Activated naive CD4-positive, alpha-beta T cell (primary cell): ENCODE measurements around the gene ERCC1.

Experiments used
- DNase-seq, 4 experiments: peaks; one replicate each; lab custom pipeline; 2025; lab: John Stamatoyannopoulos, UW

The ERCC1 gene

GRCh38 chr19:45423589-45424190 is at the start of gene ERCC1:
TSS of gene ERCC1 (minus strand) at chr19:45423917. CDS start at chr19:45423374, 543 bp downstream.
- peak in 3 of 4 experiments; percentile 55 to 70 (median 56) for DNase-seq

- no peak for DNase-seq
These were observed 49.6 kb upstream of the ERCC1 start for GRCh38 chr19:45473367-45473681.

DNA sequence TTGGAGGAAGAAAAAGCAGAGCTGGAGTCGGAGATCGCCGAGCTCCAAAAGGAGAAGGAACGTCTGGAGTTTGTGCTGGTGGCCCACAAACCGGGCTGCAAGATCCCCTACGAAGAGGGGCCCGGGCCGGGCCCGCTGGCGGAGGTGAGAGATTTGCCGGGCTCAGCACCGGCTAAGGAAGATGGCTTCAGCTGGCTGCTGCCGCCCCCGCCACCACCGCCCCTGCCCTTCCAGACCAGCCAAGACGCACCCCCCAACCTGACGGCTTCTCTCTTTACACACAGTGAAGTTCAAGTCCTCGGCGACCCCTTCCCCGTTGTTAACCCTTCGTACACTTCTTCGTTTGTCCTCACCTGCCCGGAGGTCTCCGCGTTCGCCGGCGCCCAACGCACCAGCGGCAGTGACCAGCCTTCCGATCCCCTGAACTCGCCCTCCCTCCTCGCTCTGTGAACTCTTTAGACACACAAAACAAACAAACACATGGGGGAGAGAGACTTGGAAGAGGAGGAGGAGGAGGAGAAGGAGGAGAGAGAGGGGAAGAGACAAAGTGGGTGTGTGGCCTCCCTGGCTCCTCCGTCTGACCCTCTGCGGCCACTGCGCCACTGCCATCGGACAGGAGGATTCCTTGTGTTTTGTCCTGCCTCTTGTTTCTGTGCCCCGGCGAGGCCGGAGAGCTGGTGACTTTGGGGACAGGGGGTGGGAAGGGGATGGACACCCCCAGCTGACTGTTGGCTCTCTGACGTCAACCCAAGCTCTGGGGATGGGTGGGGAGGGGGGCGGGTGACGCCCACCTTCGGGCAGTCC is 49.0 kb upstream of the ERCC1 start:
- peak in 2 of 4 experiments; percentile 20 to 31 for DNase-seq

GRCh38 chr19:45471931-45472562 is 48.3 kb upstream of the ERCC1 start:
- DNase-seq, result no peak

DNA sequence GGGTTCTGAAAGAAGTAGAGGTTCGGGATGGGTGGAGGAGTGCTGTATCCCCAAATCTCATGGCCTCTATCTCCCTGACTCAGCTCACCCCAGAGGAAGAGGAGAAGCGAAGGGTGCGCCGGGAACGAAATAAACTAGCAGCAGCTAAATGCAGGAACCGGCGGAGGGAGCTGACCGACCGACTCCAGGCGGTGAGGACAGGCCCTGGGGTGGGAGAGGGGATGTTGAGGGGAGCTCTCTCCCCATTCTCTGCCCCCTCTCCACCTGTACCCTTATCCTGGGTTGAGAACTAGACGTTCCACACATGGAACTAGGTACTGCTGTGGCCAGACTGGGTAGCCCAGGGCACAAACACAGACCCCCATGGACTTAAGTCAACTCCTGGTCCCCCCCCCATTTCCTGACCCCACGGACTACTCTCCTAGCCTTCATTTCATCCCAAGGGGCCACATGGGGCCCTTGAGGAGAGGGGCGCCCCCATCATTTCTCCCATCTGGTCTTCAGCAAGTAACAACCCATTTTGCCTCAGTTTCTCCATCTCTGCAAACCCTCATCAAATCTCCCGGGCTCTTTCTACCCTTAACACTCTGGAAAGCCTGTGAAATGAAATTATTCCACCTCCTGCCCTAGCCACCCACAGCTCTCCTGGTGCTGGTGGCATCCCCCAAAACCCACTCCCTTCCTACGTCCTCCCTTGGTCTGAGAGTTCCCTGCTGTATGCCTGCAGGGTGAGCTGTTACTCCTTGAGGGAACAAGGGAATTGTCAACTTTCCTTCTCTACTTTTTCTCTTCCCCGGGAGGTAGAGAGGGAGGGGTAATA is 47.6 kb upstream of the ERCC1 start:
- peak in 1 of 4 experiments; percentile 17 for DNase-seq

- peak in 1 of 4 experiments; percentile 29 for DNase-seq
These were observed 47.0 kb upstream of the ERCC1 start for GRCh38 chr19:45470762-45471081.

DNA sequence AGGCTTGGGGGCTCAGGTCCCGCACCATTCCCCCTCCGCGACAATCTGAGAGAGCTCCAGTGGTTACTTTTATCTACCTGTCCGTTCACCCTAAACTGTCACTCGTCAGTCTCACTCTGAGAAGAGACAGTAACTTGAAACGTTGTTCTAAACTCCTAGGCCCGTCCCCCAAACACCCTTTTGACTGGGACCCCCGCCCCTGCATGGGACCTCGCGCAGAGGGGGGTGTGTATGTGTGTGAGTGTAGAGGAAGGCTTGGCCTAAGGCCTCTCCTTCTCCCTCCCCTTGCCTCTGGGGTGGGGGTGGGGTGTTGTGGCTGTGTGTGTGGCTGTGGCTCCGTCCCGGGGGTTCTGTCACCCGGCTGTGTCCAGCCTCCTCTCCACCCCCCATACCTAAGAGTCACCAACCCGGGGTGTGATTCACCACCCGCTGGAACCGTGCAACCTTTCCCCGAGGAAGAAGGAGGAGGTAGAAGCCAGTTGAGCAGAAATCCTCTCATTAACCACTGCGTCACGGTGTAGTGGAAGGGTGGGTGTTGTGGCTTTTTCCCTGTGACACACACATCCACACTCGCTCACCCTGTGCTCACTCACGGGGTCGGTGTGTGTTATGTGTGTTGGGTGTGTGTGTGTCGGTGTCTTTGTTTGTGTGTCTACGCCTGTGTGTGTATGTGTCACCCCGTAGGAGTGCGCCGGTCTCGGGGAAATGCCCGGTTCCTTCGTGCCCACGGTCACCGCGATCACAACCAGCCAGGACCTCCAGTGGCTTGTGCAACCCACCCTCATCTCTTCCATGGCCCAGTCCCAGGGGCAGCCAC is 46.4 kb upstream of the ERCC1 start:
- peak in 2 of 4 experiments; percentile 30 to 46 for DNase-seq

DNA sequence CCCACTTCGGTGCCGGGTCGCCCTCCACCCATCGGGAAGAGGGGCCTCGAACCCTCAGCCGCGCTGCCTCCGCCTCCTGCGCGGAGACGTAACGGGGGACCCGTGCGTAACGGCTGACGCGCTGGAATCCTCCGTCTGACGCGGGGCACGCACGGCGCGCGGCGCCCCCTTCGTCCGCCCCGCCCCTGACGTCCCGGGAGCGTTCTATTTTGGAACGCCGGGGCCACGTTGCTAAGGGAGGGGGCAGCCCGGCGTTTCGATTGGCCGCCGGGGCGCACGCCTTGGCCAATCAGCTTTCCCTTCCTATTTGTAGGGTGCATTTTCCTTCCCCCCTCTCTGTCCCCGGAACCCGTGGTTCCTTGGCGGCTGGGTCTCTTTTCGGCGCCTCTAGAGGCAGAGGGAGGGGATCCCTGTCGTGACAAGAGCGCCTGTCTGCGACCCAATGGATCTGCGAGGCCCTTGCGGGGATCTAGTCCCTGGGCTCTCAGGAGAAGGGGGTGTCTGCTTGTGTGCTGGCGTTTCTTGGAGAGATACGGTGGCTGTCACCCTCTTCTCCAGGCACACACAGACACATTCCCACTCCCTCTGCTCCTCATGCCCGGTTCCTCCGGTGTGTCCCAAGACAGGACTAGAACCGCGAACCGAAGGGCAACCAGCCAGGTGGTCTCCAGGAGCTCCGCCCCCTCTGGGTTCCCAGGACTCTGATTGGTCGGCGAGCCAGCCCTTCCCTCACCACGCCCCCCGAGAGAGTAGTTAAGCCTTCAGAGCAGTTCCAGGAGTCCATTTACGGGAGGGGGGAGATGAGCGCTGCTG is 45.6 kb upstream of the ERCC1 start:
- peak; percentile 79 to 93 (median 84) for DNase-seq

GRCh38 chr19:45468803-45469131 is 45.0 kb upstream of the ERCC1 start:
- DNase-seq, result peak in 2 of 4 experiments; percentile 60 to 63

DNA sequence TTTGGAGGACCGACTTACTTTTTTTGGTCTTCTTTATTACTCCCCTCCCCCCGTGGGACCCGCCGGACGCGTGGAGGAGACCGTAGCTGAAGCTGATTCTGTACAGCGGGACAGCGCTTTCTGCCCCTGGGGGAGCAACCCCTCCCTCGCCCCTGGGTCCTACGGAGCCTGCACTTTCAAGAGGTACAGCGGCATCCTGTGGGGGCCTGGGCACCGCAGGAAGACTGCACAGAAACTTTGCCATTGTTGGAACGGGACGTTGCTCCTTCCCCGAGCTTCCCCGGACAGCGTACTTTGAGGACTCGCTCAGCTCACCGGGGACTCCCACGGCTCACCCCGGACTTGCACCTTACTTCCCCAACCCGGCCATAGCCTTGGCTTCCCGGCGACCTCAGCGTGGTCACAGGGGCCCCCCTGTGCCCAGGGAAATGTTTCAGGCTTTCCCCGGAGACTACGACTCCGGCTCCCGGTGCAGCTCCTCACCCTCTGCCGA is 44.5 kb upstream of the ERCC1 start:
- peak in 2 of 4 experiments; percentile 49 to 57 for DNase-seq

DNA sequence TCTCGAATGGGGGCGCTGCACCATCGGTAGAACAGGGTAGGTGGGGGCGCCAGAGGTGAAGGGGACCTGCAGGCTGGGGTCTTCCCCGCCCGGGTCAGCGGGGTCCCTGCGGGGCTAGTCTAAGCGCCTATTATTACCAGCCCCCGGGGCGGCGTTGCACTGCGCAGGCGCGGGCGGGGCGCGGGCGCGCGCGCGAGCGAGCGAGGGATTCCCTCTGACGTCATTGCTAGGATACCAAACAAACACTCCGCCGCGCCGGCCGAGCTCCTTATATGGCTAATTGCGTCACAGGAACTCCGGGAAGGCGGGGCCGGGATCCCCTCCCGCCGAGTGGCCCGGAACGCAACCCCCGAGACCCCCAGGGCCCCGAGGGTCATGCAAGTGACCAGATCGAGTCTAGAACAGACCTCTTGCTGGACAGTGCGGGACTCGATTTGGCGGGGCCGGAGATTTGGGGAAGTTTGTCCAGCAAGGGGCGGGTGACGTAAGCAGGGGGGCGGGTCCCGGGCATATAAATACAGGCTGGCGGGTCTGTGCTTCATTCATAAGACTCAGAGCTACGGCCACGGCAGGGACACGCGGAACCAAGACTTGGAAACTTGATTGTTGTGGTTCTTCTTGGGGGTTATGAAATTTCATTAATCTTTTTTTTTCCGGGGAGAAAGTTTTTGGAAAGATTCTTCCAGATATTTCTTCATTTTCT is 43.9 kb upstream of the ERCC1 start, which contains the start of gene FOSB:
FOSB (plus strand) TSS at position 541 of the 703 bp plus-strand sequence. CDS start 591 bp downstream, outside the sequence.
- peak; percentile 91 to 98 (median 94) for DNase-seq

DNA sequence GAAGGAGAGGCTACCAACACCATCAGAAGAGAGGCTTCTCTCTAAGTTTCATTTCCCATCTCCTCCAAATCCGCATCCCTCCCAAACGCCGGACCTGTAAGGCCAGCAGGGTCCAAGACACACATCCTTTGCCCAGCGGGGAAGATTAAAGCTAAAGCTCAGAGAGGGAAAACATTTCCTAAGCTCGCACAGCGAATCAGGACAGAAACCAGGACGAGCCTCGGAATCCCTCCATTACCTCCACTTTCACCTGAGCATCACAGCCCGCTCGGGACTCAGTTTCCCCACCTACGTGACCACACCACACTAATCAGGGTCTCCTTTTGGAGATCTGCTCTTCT is 43.4 kb upstream of the ERCC1 start:
- DNase-seq, result no peak

DNA sequence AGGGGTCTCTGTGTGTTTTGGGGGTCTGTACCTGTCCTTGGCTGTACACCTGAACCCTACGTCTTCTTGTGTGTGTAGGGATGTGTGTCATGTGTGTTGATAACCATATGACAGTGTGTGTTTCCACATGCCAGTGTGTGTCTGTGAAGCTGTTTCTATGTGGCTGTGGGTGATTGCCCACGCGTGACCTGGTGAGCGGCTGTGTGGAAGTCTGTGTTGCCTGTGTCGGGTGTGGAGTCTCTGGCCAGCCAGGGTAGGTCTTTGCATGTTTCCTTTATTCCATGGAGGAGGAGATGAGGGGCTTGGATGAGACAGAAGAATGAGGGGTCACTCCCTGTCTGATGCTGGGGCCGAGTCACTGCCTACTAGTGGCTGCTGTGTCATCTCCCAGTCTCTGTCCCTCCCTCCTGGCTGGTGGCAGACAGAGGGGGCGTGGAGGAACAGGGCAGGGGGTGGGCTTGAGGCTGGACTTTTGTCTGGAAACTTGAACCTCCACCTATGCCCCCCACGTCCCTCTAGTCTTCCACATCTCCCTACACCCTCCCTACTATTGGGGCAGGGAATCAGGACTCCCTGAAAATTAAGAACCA is 41.2 kb upstream of the ERCC1 start:
- DNase-seq, result no peak

DNA sequence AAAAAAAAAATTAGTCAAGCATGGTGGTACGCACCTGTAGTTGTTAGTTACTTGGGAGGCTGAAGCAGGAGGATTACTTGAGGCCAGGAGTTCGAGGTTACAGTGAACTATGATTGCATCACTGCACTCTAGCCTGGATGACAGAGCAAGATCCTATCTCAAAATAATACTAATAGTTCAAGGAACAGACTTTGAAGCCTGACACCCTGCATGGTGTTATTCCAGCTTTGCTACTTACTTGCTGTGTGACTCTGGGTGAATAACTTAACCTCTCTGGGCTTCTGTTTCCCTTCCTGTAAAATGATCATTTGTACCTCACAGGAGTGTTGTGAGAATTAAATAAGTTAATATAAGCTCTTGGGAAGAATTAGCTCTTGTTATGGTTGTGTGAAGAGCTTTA is 40.6 kb upstream of the ERCC1 start:
- DNase-seq, result no peak

GRCh38 chr19:45463241-45463640 is 39.5 kb upstream of the ERCC1 start:
- DNase-seq, result no peak

- no peak for DNase-seq
These were observed 38.5 kb upstream of the ERCC1 start for GRCh38 chr19:45462174-45462573.

DNA sequence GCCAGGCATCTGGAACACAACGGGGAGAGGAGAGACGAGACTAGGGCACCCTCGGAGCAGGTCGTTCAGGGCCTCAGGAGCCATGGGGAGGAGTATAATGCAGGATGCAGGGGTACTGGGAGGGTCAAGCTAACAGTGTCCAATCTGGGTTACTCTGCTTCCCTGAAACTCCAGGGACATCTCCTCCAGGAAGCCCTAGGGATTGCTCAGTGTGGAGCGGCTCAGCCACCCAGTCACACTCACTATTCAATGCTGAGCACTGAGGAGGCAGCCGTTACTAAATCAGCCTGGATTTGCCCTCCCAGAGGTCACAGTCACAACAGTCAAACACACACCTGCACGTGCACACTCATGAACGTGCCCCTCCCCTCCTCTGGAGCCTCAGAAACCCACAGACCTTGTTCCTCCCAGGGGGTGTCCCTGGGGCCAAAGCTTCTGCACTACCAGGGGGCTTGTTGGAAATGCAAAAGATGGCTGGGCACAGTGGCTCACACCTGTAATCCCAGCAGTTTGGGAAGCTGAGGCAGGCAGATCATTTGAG is 37.2 kb upstream of the ERCC1 start:
- no peak for DNase-seq

DNA sequence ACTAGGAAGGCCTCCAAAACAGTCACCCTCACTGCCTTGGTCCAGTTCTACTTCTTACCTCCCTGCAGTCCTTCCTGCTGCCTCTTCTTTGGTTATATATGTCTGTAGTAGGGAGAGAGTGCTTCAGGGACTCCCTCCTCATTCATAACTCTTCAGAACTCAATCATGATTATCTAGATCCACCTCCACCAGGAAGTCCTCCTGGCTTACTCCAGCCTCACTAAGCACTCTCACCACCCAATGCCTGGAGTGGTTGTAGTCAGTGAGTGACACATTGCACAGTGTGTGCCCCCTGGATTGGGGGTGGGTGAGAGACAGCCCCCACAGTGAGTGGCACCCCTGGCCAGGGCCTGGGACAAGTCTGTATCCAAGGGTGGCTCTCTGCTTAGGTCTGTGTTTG is 34.1 kb upstream of the ERCC1 start:
- no peak for DNase-seq

GRCh38 chr19:45456500-45456815 is 32.7 kb upstream of the ERCC1 start:
- no peak for DNase-seq
